K562 (cell line): Measurements from ENCODE around the gene MBD5. TPM values are rescaled to one million over a fixed set of nuclear protein-coding genes. Genes with fewer than 3 reads are reported as not detected.

Experiments used
- ATAC-seq: fragments of 200-7000 bp; cut with Tn5 transposase; 3 replicates; pipeline ENCODE4 v1.9.1; 2020; ENCODE audit warnings: moderate library complexity
- BruUV-seq: library from RNA; stranded (reverse); fragments of 400-500 nt; replicated peaks from 2 replicates; lab custom pipeline; 2021; lab: Mats Ljungman, UMichigan
- CTCF ChIA-PET: fragments of 300-600 bp; formaldehyde crosslinking; extraction: SDS; loops from one replicate; lab custom pipeline; 2021; ENCODE audit warnings: low intra/inter-chr PET ratio; lab: Yijun Ruan, JAX
- POLR2A ChIA-PET: fragments of 300-600, 350-650 bp; sonication (Branson Sonifier 250); formaldehyde crosslinking; extraction: SDS; loops from one replicate; lab custom pipeline; 2021; ENCODE audit warnings: antibody characterized with exemption, inconsistent platforms; lab: Yijun Ruan, JAX
- DNase-seq, 4 experiments: peaks; one replicate each; pipeline versions ENCODE4 v3.0.0 to v3.0.0-alpha.2; 2011 to 2018; ENCODE audit warnings: low spot score in 3 of 4, mixed read lengths in 3 of 4; ENCODE audit errors: extremely low read depth in 1 of 4
- FAIRE-seq: peaks from 2 replicates; lab custom pipeline; 2011; peaks lifted over from hg19 to GRCh38; lab: Jason Lieb, UNC
- H2AFZ ChIP-seq: 2 replicates; pipeline ENCODE4 v1.6.0; 2011; ENCODE audit warnings: low read depth, low read length, control low read depth, inconsistent platforms
- H3K27ac ChIP-seq: fragments of 200-600 bp; 3 replicates; pipeline ENCODE4 v1.8.0; 2011; ENCODE audit warnings: low read depth, mild to moderate bottlenecking, control low read depth, inconsistent platforms, low read length, moderate library complexity, mixed read lengths; ENCODE audit errors: extremely low read depth
- H3K27me3 ChIP-seq, 2 experiments: fragments of 300-600 bp in 1 of 2; 2 replicates in 1 of 2; 3 replicates in 1 of 2; pipeline versions ENCODE4 v1.6.0 to v1.8.0; 2011; ENCODE audit warnings: inconsistent platforms in 2 of 2, low read length in 2 of 2, mild to moderate bottlenecking in 1 of 2, mixed read lengths in 1 of 2, moderate library complexity in 1 of 2; ENCODE audit not compliant: control insufficient read depth in 2 of 2, insufficient read depth in 2 of 2
- H3K36me3 ChIP-seq: fragments of 300-600 bp; 3 replicates; pipeline ENCODE4 v1.8.0; 2011; ENCODE audit warnings: mild to moderate bottlenecking, low read length, inconsistent platforms; ENCODE audit not compliant: control insufficient read depth, insufficient read depth
- H3K4me1 ChIP-seq, 2 experiments: fragments of 200-600 bp in 1 of 2; replicated peaks in 1 of 2; 2 replicates in 1 of 2; 3 replicates in 1 of 2; pipeline versions ENCODE4 v1.5.1 to v1.8.0; 2011; ENCODE audit warnings: inconsistent platforms in 2 of 2, low read length in 2 of 2, mild to moderate bottlenecking in 1 of 2, mixed read lengths in 1 of 2, moderate library complexity in 1 of 2; ENCODE audit not compliant: control insufficient read depth in 2 of 2, insufficient read depth in 2 of 2
- H3K4me2 ChIP-seq: 2 replicates; pipeline ENCODE4 v1.6.1; 2011; ENCODE audit warnings: low read length, control low read depth, inconsistent platforms, mixed read lengths; ENCODE audit not compliant: insufficient read depth
- H3K4me3 ChIP-seq: fragments of 200-600 bp; sonication (generic), shearing (Covaris generic); 2 replicates; pipeline ENCODE4 v1.5.1; 2016; ENCODE audit warnings: control low read depth, inconsistent platforms
- H3K79me2 ChIP-seq: fragments of 200-600 bp; 3 replicates; pipeline ENCODE4 v1.8.0; 2011; ENCODE audit warnings: low read length, inconsistent platforms; ENCODE audit not compliant: control insufficient read depth, insufficient read depth
- H3K9ac ChIP-seq, 2 experiments: 2 replicates each; pipeline versions ENCODE4 v1.6.0 to v1.6.1; 2011; ENCODE audit warnings: low read depth in 2 of 2, low read length in 2 of 2, control low read depth in 1 of 2, inconsistent platforms in 1 of 2, mild to moderate bottlenecking in 1 of 2, mixed read lengths in 1 of 2; ENCODE audit not compliant: insufficient read depth in 1 of 2
- H3K9me1 ChIP-seq: one replicate; pipeline ENCODE4 v1.6.0; 2011; ENCODE audit warnings: inconsistent platforms, mild to moderate bottlenecking, low read length, moderate library complexity; ENCODE audit not compliant: control insufficient read depth, insufficient read depth
- H3K9me3 ChIP-seq: replicated peaks from 2 replicates; pipeline ENCODE4 v1.5.1; 2011; ENCODE audit warnings: low read depth, low read length, inconsistent platforms; ENCODE audit not compliant: control insufficient read depth, insufficient read depth
- H4K20me1 ChIP-seq: replicated peaks from 2 replicates; pipeline ENCODE4 v1.6.1; 2011; ENCODE audit warnings: low read length, inconsistent platforms, mixed read lengths; ENCODE audit not compliant: control insufficient read depth, insufficient read depth
- ARID1B ChIP-seq: fragments of 450-650 bp; IDR thresholded peaks from 2 replicates; pipeline ENCODE4 v1.6.1; 2016; ENCODE audit warnings: antibody characterized with exemption, mild to moderate bottlenecking, inconsistent platforms
- SREBF1 ChIP-seq: fragments of 150-350 bp; IDR thresholded peaks from 2 replicates; pipeline ENCODE4 v1.6.1; 2014; ENCODE audit warnings: antibody characterized with exemption, low read depth, low read length, borderline replicate concordance
- WGBS: fragments of 100-300 bp; shearing (Covaris generic); methylation state at CpG from one replicate; pipeline ENCODE4 v1.1.6; 2016; ENCODE audit warnings: low coverage, mixed read lengths; ENCODE audit not compliant: insufficient coverage; ENCODE audit errors: missing lambda C conversion rate; 5-methylcytosine and 5-hydroxymethylcytosine counted together
- in situ Hi-C: fragments of 300-500 bp; cut with MboI; formaldehyde crosslinking; loops from 4 replicates; pipeline ENCODE4 v1.15.0; 2018; ENCODE audit warnings: inconsistent platforms, mixed read lengths
- intact Hi-C: fragments of 100-400 bp; cut with micrococcal nuclease; formaldehyde crosslinking; loops from 2 replicates; pipeline ENCODE4 v1.14.2; 2022
- polyA plus RNA-seq, 8 experiments: library from polyadenylated mRNA; depleted of rRNA in 4 of 8; stranded (reverse) in 5 of 8; unstranded in 3 of 8; fragments of >200 nt; fragmentation: Nextera tagmentation in 2 of 8; fragmentation: Illumina TruSeq in 1 of 8; extraction: Ambion mirVana in 2 of 8; extraction: Trizol in 1 of 8; gene quantifications; 2 replicates each; pipeline versions ENCODE4 v1.2.1 to v1.2.3, GENCODE V29; 2011 to 2014; ENCODE audit warnings: inconsistent platforms in 1 of 8, missing spikeins in 1 of 8
- total RNA-seq, 7 experiments: library from RNA; depleted of rRNA in 6 of 7; stranded (reverse); fragments of >200 nt in 6 of 7; fragmentation: Illumina TruSeq in 2 of 7; extraction: Trizol in 2 of 7; gene quantifications; 2 replicates each; pipeline versions ENCODE4 v1.2.1 to v1.2.3, GENCODE V29; 2011 to 2021; ENCODE audit warnings: low replicate concordance in 1 of 7
- TF ChIP-seq, protein P1 (sequence below): fragments of 450-650 bp; formaldehyde crosslinking; IDR thresholded peaks from 2 replicates; pipeline ENCODE4 v1.4.0; 2020; ENCODE audit warnings: mild to moderate bottlenecking, moderate library complexity
- TF ChIP-seq, protein P2 (sequence below): fragments of 250-450 bp; sonication (Bioruptor Pico); IDR thresholded peaks from 2 replicates; pipeline ENCODE4 v1.5.0; 2021

MBD5 gene
- total and polyA plus RNA-seq, 9 of the 15 experiments (the other 6 are each of a cell fraction or from before 2014, with no cell fraction given), result 3.4 to 14.5 (median 9.0) TPM

DNA sequence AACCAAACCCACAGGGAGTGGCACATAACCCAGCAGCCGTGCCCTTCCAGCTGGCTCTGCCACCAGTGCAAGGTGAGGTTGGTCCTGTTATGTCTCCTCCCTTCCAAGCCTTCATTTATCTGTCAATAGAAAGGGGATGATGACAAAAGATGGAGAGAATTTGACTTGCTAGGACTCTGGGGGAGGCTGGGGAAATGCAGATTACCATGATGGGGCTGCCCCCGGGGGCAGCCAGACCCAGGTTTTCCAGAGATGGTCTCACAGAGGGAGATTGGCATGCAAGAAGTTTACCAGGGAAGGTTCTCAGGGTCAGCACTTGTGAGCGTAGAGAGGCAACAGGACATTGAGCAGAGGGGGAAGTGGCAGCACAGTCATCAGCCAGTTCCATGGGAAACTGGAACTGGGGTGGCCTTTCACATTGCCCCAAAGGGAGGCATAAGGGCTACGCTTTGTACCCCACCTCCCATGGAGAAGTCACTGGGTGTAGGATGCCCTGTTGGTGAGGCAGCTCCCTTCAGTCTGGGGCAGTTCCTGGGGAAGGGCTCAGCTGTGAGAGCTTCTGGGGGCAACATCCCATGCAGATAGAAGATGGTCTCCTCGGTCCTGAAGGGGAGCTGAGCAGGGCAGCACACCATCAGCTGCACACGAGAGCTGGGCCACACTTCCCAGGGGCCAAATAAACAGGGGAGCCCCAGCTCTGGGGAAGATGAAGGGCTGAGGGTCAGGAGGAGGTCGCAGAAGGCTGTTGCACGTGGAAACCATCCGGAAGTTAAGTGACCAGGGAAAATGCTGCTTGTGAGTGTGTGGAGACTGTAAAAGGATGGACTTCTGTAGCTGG lies 505.8 kb downstream of the MBD5 start:
- Histone ChIP-seq H3K36me3 (no peaks in the 10 kb centered on the region), H3K9me1 (no peaks in the 10 kb centered on the region), H3K4me1 (no peaks in the 10 kb centered on the region), H2AFZ (no peak overlapping the region), H3K79me2 (no peaks in the 10 kb centered on the region), H3K4me2 (no peak overlapping the region), H4K20me1 (no peaks in the 10 kb centered on the region; the same call in 1 of the 2 replicates), H3K9me3 (no peaks in the 10 kb centered on the region), H3K27me3 (peaks cover 6 to 43% of the 10 kb centered on the region in 2 experiments; a peak in 3 of 5 replicates), H3K27ac (no peak overlapping the region), H3K9ac (no peak overlapping the region), H3K4me3 (no peak overlapping the region)
- TF ChIP-seq ARID1B (no peak), SREBF1 (no peak)
- TF ChIP-seq, protein P1, sequence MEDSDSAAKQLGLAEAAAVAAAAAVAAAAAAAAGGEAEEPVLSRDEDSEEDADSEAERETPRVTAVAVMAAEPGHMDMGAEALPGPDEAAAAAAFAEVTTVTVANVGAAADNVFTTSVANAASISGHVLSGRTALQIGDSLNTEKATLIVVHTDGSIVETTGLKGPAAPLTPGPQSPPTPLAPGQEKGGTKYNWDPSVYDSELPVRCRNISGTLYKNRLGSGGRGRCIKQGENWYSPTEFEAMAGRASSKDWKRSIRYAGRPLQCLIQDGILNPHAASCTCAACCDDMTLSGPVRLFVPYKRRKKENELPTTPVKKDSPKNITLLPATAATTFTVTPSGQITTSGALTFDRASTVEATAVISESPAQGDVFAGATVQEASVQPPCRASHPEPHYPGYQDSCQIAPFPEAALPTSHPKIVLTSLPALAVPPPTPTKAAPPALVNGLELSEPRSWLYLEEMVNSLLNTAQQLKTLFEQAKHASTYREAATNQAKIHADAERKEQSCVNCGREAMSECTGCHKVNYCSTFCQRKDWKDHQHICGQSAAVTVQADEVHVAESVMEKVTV (CRISPR knock-in tag), result no peak
- TF ChIP-seq, protein P2, sequence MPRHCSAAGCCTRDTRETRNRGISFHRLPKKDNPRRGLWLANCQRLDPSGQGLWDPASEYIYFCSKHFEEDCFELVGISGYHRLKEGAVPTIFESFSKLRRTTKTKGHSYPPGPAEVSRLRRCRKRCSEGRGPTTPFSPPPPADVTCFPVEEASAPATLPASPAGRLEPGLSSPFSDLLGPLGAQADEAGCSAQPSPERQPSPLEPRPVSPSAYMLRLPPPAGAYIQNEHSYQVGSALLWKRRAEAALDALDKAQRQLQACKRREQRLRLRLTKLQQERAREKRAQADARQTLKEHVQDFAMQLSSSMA (CRISPR knock-in tag), result no peak
- intact Hi-C loops (no loop called here), in situ Hi-C loops (no loop called here)
- POLR2A ChIA-PET, result interaction anchor here (0.6 kb wide), 1 partner anchor 28 kb away, joined by 3 read pairs; no protein-coding TSS in a partner anchor
- no peak; the same call in 2 of the 3 replicates for ATAC-seq
- 0% methylated on average over 9 of the region's 9 CpGs for WGBS
- DNase-seq, result no peak
- CTCF ChIA-PET, result no interaction called here
- no peak for FAIRE-seq
- no TSS peak for BruUV-seq
